Left lung (tissue), 10 donors: Measurements from ENCODE around the gene E4F1. TPM values are rescaled to one million over a fixed set of nuclear protein-coding genes. Genes with fewer than 3 reads are reported as not detected.

Source experiments
- ATAC-seq: fragments of 200-7000 bp; cut with Tn5 transposase; one replicate; pipeline ENCODE4 v1.9.1; 2020; ENCODE audit warnings: moderate library complexity
- DNase-seq, 4 donors: peaks; one replicate each; pipeline ENCODE4 v3.0.0-alpha.2; 2013 to 2020
- H3K27ac ChIP-seq, 2 donors: fragments of 200-600 bp; sonication (generic) in 1 of 2; one replicate each; pipeline versions ENCODE4 v1.5.0 to v1.8.0; 2020 to 2021
- H3K27me3 ChIP-seq, 2 donors: fragments of 200-600 bp; sonication (generic) in 1 of 2; one replicate each; pipeline versions ENCODE4 v1.5.0 to v1.8.0; 2020 to 2021
- H3K36me3 ChIP-seq, 2 donors: fragments of 200-600 bp; sonication (generic) in 1 of 2; one replicate each; pipeline versions ENCODE4 v1.5.0 to v1.8.0; 2020 to 2021
- H3K4me1 ChIP-seq, 2 donors: fragments of 200-600 bp; one replicate each; pipeline ENCODE4 v1.8.0; 2021
- H3K4me3 ChIP-seq, 2 donors: fragments of 200-600 bp; sonication (generic) in 1 of 2; one replicate each; pipeline versions ENCODE4 v1.5.0 to v1.8.0; 2020 to 2021; ENCODE audit warnings: mild to moderate bottlenecking in 1 of 2
- H3K9me3 ChIP-seq, 2 donors: fragments of 200-600 bp; sonication (generic) in 1 of 2; one replicate each; pipeline versions ENCODE4 v1.5.0 to v1.8.0; 2020 to 2021
- CTCF ChIP-seq, 2 donors: fragments of 200-600 bp; sonication (generic) in 1 of 2; IDR thresholded peaks; one replicate each; pipeline versions ENCODE4 v1.5.0 to v1.8.0; 2021; ENCODE audit warnings: antibody characterized with exemption in 2 of 2
- intact Hi-C, 2 donors: fragments of 100-400 bp; cut with DNase I; formaldehyde crosslinking; loops; one replicate each; pipeline versions ENCODE4 v1.11.2 to v1.14.2; 2022
- polyA plus RNA-seq, 6 donors: library from polyadenylated mRNA; unstranded; fragments of 120-200 nt; gene quantifications; one replicate each; pipeline ENCODE4 v1.2.1, GENCODE V29; 2013; ENCODE audit not compliant: insufficient read length in 6 of 6
- total RNA-seq, 2 donors: library from RNA; stranded (reverse); fragmentation: NEBNext Ultra II Directional; extraction: Animal tissue kit (Norgen Biotek cat#: 25700); gene quantifications; one replicate each; pipeline ENCODE4 v1.2.1, GENCODE V29; 2021
- donor health status: DM: no; HTN: yes; CAD: no.
- donor health status: DM: no; HTN: no; CAD: no.

The E4F1 gene
- total and polyA plus RNA-seq, 8 donors, result 12.7 to 22.6 (median 17.0) TPM

- H3K4me1 ChIP-seq, result peaks cover 31 to 56% of the 10 kb centered on the region in 2 donors
- TF ChIP-seq CTCF (IDR thresholded peaks at IDR 0.05), result no peak
- intact Hi-C loops, result no loop called here
- H3K4me3 ChIP-seq, result no peak overlapping the region
- no peaks in the 10 kb centered on the region for H3K27me3 ChIP-seq
- DNase-seq, result no peak
- H3K36me3 ChIP-seq, result peaks cover 0 to 58% of the 10 kb centered on the region in 2 donors
- no peak for ATAC-seq
- H3K27ac ChIP-seq, result no peak overlapping the region
- H3K9me3 ChIP-seq, result no peaks in the 10 kb centered on the region
Observed at GRCh38 chr16:2208772-2209171, 14.6 kb upstream of the E4F1 start.

GRCh38 chr16:2209258-2210008 lies 14.0 kb upstream of the E4F1 start:
- Histone ChIP-seq H3K4me1 (peaks cover 33 to 57% of the 10 kb centered on the region in 2 donors), H3K27me3 (no peaks in the 10 kb centered on the region), H3K9me3 (no peaks in the 10 kb centered on the region), H3K4me3 (no peak overlapping the region), H3K36me3 (peaks cover 0 to 58% of the 10 kb centered on the region in 2 donors), H3K27ac (no peak overlapping the region)
- no peak for DNase-seq
- intact Hi-C loops, result no loop called here
- no peak for ATAC-seq
- TF ChIP-seq CTCF (IDR thresholded peaks at IDR 0.05), result no peak

- no peaks in the 10 kb centered on the region for H3K9me3 ChIP-seq
- no peak overlapping the region for H3K27ac ChIP-seq
- H3K4me3 ChIP-seq, result no peak overlapping the region
- ATAC-seq, result no peak
- H3K27me3 ChIP-seq, result no peaks in the 10 kb centered on the region
- H3K4me1 ChIP-seq, result peaks cover 29 to 52% of the 10 kb centered on the region in 2 donors
- no peak for TF ChIP-seq CTCF (IDR thresholded peaks at IDR 0.05)
- intact Hi-C loops, result no loop called here
- no peak for DNase-seq
- peaks cover 0 to 58% of the 10 kb centered on the region in 2 donors for H3K36me3 ChIP-seq
Observed at GRCh38 chr16:2210009-2210332, 13.4 kb upstream of the E4F1 start.

GRCh38 chr16:2210386-2211365 lies 12.7 kb upstream of the E4F1 start, which contains the start of gene BRICD5:
Gene BRICD5, minus strand, starts transcription at chr16:2210863. Its CDS starts 30 bp downstream, at chr16:2210833.
- no peak for TF ChIP-seq CTCF (IDR thresholded peaks at IDR 0.05)
- intact Hi-C loops, result no loop called here
- Histone ChIP-seq H3K27me3 (no peaks in the 10 kb centered on the region), H3K9me3 (no peaks in the 10 kb centered on the region), H3K4me3 (no peak within 1 kb of the TSS), H3K36me3 (peaks cover 0 to 58% of the 10 kb centered on the region in 2 donors), H3K27ac (no peak within 1 kb of the TSS), H3K4me1 (peaks cover 29 to 53% of the 10 kb centered on the region in 2 donors)
- ATAC-seq (no peak), DNase-seq (no peak)

- no peak overlapping the region for H3K4me3 ChIP-seq
- H3K4me1 ChIP-seq, result peaks cover 21 to 47% of the 10 kb centered on the region in 2 donors
- intact Hi-C loops, result no loop called here
- DNase-seq (no peak), ATAC-seq (no peak)
- peak overlapping the region; percentile 8 to 68 for H3K27ac ChIP-seq
- no peaks in the 10 kb centered on the region for H3K9me3 ChIP-seq
- peaks cover 0 to 55% of the 10 kb centered on the region in 2 donors for H3K36me3 ChIP-seq
- no peaks in the 10 kb centered on the region for H3K27me3 ChIP-seq
- no peak for TF ChIP-seq CTCF (IDR thresholded peaks at IDR 0.05)
Observed at GRCh38 chr16:2211923-2212347, 11.5 kb upstream of the E4F1 start.
